DND-41 (cell line): ENCODE measurements around the gene TGFB1.

Experiments
- CTCF ChIP-seq: IDR thresholded peaks from 2 replicates; pipeline ENCODE4 v1.5.1; 2012; ENCODE audit warnings: borderline replicate concordance, low read length, moderate library complexity, mild to moderate bottlenecking; ENCODE audit not compliant: poor library complexity, severe bottlenecking; ENCODE audit errors: extremely low read depth
- EZH2 ChIP-seq: IDR thresholded peaks from 3 replicates; pipeline ENCODE4 v1.6.1; 2012; ENCODE audit warnings: borderline replicate concordance, low read depth, mild to moderate bottlenecking, moderate library complexity, low read length, inconsistent platforms; ENCODE audit not compliant: severe bottlenecking

GRCh38 chr19:41350735-41351338 lies 2.9 kb downstream of the TGFB1 start:
- TF ChIP-seq CTCF (no peak), EZH2 (no peak)
